Measurements from ENCODE around the gene LIFR. TPM values are rescaled to one million over a fixed set of nuclear protein-coding genes. Genes with fewer than 3 reads are reported as not detected.

LIFR gene
- total and polyA plus RNA-seq, 2 experiments from 2014 or later: 20.7 to 35.6 TPM

DNA sequence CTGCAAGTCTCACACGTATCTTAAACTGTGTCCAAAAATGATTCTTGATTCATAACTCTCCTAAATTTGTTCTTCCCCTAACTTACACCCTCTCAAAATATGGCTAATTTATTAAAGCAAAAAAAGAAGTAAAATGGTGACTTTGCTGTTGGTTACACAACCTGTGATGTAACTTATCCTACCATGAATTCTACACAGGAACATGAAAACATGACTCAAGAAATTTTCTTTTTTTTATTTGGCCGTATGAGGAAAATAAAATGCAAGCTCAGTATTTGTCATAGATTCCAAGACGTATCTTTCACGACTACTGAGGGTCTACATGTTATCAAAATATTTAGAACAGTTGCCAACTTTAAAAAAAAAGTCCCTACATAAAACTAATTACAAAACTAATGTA, 9.2 kb downstream of the LIFR start:
- H3K27ac ChIP-seq: no peak overlapping the region
- no peak overlapping the region for H3K4me3 ChIP-seq
- peaks cover 29% of the 10 kb centered on the region for H3K4me1 ChIP-seq (ENCODE audit: low read depth)
- H3K27me3 ChIP-seq: no peaks in the 10 kb centered on the region
- no peaks in the 10 kb centered on the region for H3K9me3 ChIP-seq (ENCODE audit: low read depth)
- TF ChIP-seq CTCF (IDR thresholded peaks at IDR 0.05; ENCODE audit: low read depth, low read length): no peak
- no peaks in the 10 kb centered on the region for H3K36me3 ChIP-seq
- DNase-seq (ENCODE audit: low read depth in 1 of 2, low spot score in 1 of 2): peak in 1 of 2 donors; percentile 52

DNA sequence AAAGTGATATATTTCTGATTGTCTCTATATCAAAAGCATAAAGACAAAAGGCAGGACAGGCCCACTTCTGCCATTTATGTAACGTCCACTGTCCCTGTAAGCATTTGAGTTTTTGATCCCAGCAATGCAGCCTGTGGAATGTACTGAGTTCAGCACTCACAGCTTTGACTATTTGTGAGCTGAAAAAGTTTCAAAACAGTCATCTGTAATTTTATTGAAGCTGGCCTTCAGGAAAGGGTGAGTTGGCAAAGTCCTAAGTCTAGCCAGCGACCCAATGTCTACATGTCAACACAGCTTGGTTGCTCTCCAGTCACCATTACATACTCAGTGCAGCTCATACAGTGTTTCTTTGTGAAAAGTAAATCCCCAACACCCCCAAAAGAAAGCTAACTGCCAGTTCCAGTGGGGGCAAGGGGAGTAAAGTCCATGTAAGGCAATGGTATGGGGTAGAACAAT, 9.7 kb downstream of the LIFR start:
- peaks cover 29% of the 10 kb centered on the region for H3K4me1 ChIP-seq (ENCODE audit: low read depth)
- no peaks in the 10 kb centered on the region for H3K9me3 ChIP-seq (ENCODE audit: low read depth)
- no peaks in the 10 kb centered on the region for H3K36me3 ChIP-seq
- TF ChIP-seq CTCF (IDR thresholded peaks at IDR 0.05; ENCODE audit: low read depth, low read length): no peak
- H3K4me3 ChIP-seq: no peak overlapping the region
- H3K27ac ChIP-seq: peak overlapping the region; percentile 23
- no peaks in the 10 kb centered on the region for H3K27me3 ChIP-seq
- DNase-seq (ENCODE audit: low read depth in 1 of 2, low spot score in 1 of 2): no peak

DNA sequence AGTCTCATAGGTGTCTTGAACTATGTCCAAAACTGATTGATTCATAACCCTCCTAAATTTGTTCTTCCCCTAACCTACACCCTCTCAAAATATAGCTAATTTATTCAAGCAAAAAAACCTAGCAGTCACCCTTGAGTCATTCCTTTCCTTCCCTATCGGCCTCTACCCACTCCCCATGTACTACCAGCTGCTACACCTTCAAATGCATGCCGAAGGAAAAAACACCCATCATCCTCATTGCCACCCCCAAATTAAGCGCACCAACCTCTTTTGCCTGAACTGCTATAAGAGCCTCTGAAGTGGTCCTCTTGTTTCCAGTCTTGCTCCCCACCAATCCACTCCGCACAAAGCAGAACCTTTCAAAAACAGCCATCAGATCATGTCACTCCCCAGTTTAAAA, 12.6 kb downstream of the LIFR start:
- DNase-seq (ENCODE audit: low read depth in 1 of 2, low spot score in 1 of 2): no peak
- H3K36me3 ChIP-seq: no peaks in the 10 kb centered on the region
- TF ChIP-seq CTCF (IDR thresholded peaks at IDR 0.05; ENCODE audit: low read depth, low read length): no peak
- no peaks in the 10 kb centered on the region for H3K27me3 ChIP-seq
- H3K9me3 ChIP-seq (ENCODE audit: low read depth): no peaks in the 10 kb centered on the region
- H3K4me1 ChIP-seq (ENCODE audit: low read depth): peaks cover 21% of the 10 kb centered on the region
- no peak overlapping the region for H3K27ac ChIP-seq
- no peak overlapping the region for H3K4me3 ChIP-seq

DNA sequence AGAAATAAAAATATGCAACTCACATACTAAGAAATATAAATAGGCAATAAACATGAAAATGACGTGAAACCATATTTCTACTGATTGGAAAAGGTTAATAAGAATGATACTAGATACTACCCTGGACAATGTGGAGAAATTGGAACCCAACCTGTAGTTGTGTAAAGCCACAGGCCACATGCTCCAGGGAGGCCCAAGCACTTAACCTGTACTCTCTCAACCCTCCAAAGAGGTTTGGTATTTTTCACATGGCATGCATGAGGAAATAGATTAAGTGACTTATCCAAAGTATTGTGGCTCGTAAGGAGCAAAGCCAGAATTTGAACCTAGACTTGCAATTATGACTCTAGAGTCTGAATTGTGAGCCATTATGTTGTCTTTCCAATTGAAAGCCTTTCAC, 13.4 kb downstream of the LIFR start:
- H3K4me3 ChIP-seq: no peak overlapping the region
- H3K36me3 ChIP-seq: no peaks in the 10 kb centered on the region
- peaks cover 22% of the 10 kb centered on the region for H3K4me1 ChIP-seq (ENCODE audit: low read depth)
- no peaks in the 10 kb centered on the region for H3K9me3 ChIP-seq (ENCODE audit: low read depth)
- no peak for TF ChIP-seq CTCF (IDR thresholded peaks at IDR 0.05; ENCODE audit: low read depth, low read length)
- no peak for DNase-seq (ENCODE audit: low read depth in 1 of 2, low spot score in 1 of 2)
- H3K27ac ChIP-seq: no peak overlapping the region
- no peaks in the 10 kb centered on the region for H3K27me3 ChIP-seq

- Histone ChIP-seq H3K9me3 (ENCODE audit: low read depth) (no peaks in the 10 kb centered on the region), H3K27me3 (no peaks in the 10 kb centered on the region), H3K36me3 (no peaks in the 10 kb centered on the region), H3K4me3 (no peak overlapping the region), H3K27ac (no peak overlapping the region), H3K4me1 (ENCODE audit: low read depth) (peaks cover 13% of the 10 kb centered on the region)
- TF ChIP-seq CTCF (IDR thresholded peaks at IDR 0.05; ENCODE audit: low read depth, low read length): no peak
- DNase-seq (ENCODE audit: low read depth in 1 of 2, low spot score in 1 of 2): no peak
Measured at GRCh38 chr5:38541174-38541725, 15.2 kb downstream of the LIFR start.

All from cardiac muscle cell (in vitro differentiated cells and primary cell).